ENCODE data around the gene ZNF48.

DNA sequence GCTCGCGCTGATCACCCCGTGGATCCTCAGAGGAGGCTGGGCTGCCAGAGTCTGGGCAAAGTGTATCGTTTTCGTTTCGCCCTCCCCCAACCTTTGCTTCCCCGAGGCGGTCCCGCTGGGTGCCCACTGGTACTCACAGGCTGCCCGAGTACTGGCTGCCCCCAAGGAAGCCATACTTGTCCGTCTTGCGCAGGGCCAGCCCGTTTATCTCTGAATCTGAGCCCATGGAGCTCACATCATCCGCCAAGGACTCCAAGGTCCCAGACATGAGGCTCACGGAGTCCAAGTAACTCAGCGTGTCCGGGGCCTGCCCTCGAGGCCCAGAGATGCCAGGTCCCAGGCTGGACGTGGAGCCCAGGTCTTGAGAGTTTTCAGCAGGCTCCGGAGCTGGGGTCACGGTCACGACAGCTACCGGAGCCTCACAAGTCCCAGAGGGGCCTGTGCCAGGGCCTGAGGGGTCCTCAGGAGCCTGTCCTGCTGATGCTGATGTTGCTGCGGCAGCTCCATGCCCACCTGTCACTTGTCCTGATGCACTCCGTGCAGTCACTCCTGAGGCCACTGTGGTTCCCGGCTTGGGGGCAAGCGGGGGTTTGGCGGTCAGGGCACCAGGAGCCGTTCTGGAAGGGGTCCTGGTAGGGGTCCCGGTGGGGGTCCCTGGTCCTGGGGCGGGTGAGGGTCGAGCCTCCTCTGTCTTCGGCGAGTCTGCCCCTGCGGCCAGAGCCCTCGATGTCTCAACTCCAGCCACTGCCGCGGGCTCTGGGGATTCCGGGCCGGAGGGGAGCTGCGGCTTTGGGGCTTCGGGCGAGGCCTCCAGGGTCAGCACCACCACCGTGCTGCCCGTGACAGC is 25.9 kb upstream of the ZNF48 start:
- TF ChIP-seq, protein P1, sequence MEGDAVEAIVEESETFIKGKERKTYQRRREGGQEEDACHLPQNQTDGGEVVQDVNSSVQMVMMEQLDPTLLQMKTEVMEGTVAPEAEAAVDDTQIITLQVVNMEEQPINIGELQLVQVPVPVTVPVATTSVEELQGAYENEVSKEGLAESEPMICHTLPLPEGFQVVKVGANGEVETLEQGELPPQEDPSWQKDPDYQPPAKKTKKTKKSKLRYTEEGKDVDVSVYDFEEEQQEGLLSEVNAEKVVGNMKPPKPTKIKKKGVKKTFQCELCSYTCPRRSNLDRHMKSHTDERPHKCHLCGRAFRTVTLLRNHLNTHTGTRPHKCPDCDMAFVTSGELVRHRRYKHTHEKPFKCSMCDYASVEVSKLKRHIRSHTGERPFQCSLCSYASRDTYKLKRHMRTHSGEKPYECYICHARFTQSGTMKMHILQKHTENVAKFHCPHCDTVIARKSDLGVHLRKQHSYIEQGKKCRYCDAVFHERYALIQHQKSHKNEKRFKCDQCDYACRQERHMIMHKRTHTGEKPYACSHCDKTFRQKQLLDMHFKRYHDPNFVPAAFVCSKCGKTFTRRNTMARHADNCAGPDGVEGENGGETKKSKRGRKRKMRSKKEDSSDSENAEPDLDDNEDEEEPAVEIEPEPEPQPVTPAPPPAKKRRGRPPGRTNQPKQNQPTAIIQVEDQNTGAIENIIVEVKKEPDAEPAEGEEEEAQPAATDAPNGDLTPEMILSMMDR (IDR thresholded peaks at IDR 0.05) = no peak
- TF ChIP-seq EP300 (IDR thresholded peaks at IDR 0.05) (no peak), POLR2A (IDR thresholded peaks at IDR 0.05) (no peak)
